DMS 273 treated with DMSO at 0.1 percent for 48 hours (cell line): ENCODE results near the gene POP4.

Experiments used
- DNase-seq: peaks from one replicate; lab custom pipeline; 2025; lab: John Stamatoyannopoulos, UW

Gene POP4

GRCh38 chr19:29576761-29577648, 29.1 kb upstream of the POP4 start:
- DNase-seq, result no peak

- DNase-seq, result no peak
Measured at GRCh38 chr19:29577649-29577963, 28.5 kb upstream of the POP4 start.

GRCh38 chr19:29578349-29578748, 27.7 kb upstream of the POP4 start:
- no peak for DNase-seq

GRCh38 chr19:29579308-29579910, 26.7 kb upstream of the POP4 start:
- DNase-seq, result no peak

- no peak for DNase-seq
Measured at GRCh38 chr19:29581398-29581797, 24.7 kb upstream of the POP4 start.

GRCh38 chr19:29583196-29583999, 22.7 kb upstream of the POP4 start:
- DNase-seq, result no peak

GRCh38 chr19:29586401-29586800, 19.7 kb upstream of the POP4 start:
- no peak for DNase-seq

GRCh38 chr19:29587059-29587458, 19.0 kb upstream of the POP4 start:
- no peak for DNase-seq

GRCh38 chr19:29587518-29587986, 18.5 kb upstream of the POP4 start:
- DNase-seq, result no peak

- no peak for DNase-seq
Measured at GRCh38 chr19:29588095-29588494, 18.0 kb upstream of the POP4 start.

GRCh38 chr19:29590278-29590677, 15.8 kb upstream of the POP4 start:
- DNase-seq, result no peak

GRCh38 chr19:29591670-29592069, 14.4 kb upstream of the POP4 start:
- no peak for DNase-seq

GRCh38 chr19:29593869-29594268, 12.2 kb upstream of the POP4 start:
- no peak for DNase-seq

- no peak for DNase-seq
Measured at GRCh38 chr19:29596080-29596727, 9.9 kb upstream of the POP4 start.

GRCh38 chr19:29596885-29597525, 9.1 kb upstream of the POP4 start:
- DNase-seq, result no peak

GRCh38 chr19:29598036-29598435, 8.0 kb upstream of the POP4 start:
- DNase-seq, result no peak

GRCh38 chr19:29598496-29598895, 7.6 kb upstream of the POP4 start:
- DNase-seq, result no peak

- DNase-seq, result no peak
Measured at GRCh38 chr19:29603308-29603707, 2.8 kb upstream of the POP4 start.

GRCh38 chr19:29606420-29606747, 301 bp downstream of the POP4 start:
- no peak for DNase-seq

GRCh38 chr19:29609636-29610035, 3.6 kb downstream of the POP4 start:
- no peak for DNase-seq

- DNase-seq, result no peak
Measured at GRCh38 chr19:29610213-29610573, 4.1 kb downstream of the POP4 start.
